Upper lobe of left lung (tissue), 6 donors: ENCODE measurements around the gene ARAP1. TPM values are rescaled to one million over a fixed set of nuclear protein-coding genes. Genes with fewer than 3 reads are reported as not detected.
A peak's percentile ranks its signal among the peaks of the same experiment; 100 is the strongest.

ENCODE experiments used
- ATAC-seq, 2 donors: fragments of 200-7000 bp; cut with Tn5 transposase; one replicate each; pipeline ENCODE4 v1.9.1; 2022; ENCODE audit warnings: mild to moderate bottlenecking in 2 of 2, moderate library complexity in 2 of 2; ENCODE audit not compliant: low FRiP score in 2 of 2
- DNase-seq, 2 donors: peaks; one replicate each; pipeline ENCODE4 v3.0.0-alpha.2; 2019 to 2020
- H3K27ac ChIP-seq, 4 donors: fragments of 200-600 bp; sonication (generic); one replicate each; pipeline ENCODE4 v1.5.1; 2016 to 2019
- H3K27me3 ChIP-seq, 4 donors: fragments of 200-600 bp; sonication (generic); one replicate each; pipeline ENCODE4 v1.5.1; 2017 to 2019
- H3K36me3 ChIP-seq, 4 donors: fragments of 200-600 bp; sonication (generic); one replicate each; pipeline ENCODE4 v1.5.1; 2016 to 2019
- H3K4me1 ChIP-seq, 4 donors: fragments of 200-600 bp; sonication (generic); one replicate each; pipeline ENCODE4 v1.5.1; 2018 to 2019
- H3K4me3 ChIP-seq, 4 donors: fragments of 200-600 bp; sonication (generic); one replicate each; pipeline ENCODE4 v1.5.1; 2017 to 2019; ENCODE audit warnings: mild to moderate bottlenecking in 2 of 4, moderate library complexity in 1 of 4
- H3K9me3 ChIP-seq, 4 donors: fragments of 200-600 bp; sonication (generic); one replicate each; pipeline ENCODE4 v1.5.1; 2018 to 2019
- CTCF ChIP-seq, 6 experiments: fragments of 450-650 bp in 4 of 6; fragments of 200-600 bp in 2 of 6; sonication (generic) in 2 of 6; IDR thresholded peaks; one replicate each; pipeline ENCODE4 v1.5.1; 2016 to 2019; ENCODE audit warnings: antibody characterized with exemption in 6 of 6
- EP300 ChIP-seq, 4 donors: sonication (generic); formaldehyde crosslinking; IDR thresholded peaks; one replicate each; pipeline ENCODE4 v1.5.1; 2017; ENCODE audit warnings: antibody characterized with exemption in 4 of 4, control low read depth in 2 of 4
- POLR2A ChIP-seq, 4 donors: fragments of 450-650 bp; IDR thresholded peaks; one replicate each; pipeline ENCODE4 v1.5.1; 2016 to 2017; ENCODE audit warnings: antibody characterized with exemption in 4 of 4, mild to moderate bottlenecking in 2 of 4
- POLR2AphosphoS5 ChIP-seq, 2 donors: sonication (generic); formaldehyde crosslinking; IDR thresholded peaks; one replicate each; pipeline ENCODE4 v1.5.1; 2017; ENCODE audit warnings: antibody characterized with exemption in 2 of 2
- WGBS, 2 donors: methylation state at CpG; one replicate each; pipeline ENCODE4 v1.1.5; 2017 to 2018; 5-methylcytosine and 5-hydroxymethylcytosine counted together
- total RNA-seq, 6 donors: library from RNA; depleted of rRNA in 4 of 6; stranded (reverse); fragments of >200 nt in 4 of 6; gene quantifications; one replicate each; pipeline versions ENCODE4 v1.1.0 to v1.2.1, GENCODE V29; 2016 to 2021
- donor health status: DM: no; HTN: no; CAD: no; lungs with moderate emphysema.
- donor health status: DM: no; HTN: yes; CAD: no; lungs with severe emphysema.

Gene ARAP1
- total RNA-seq, 6 donors from 2014 or later: 217 to 1,154 (median 269) TPM

GRCh38 chr11:72782081-72782920 lies 30.1 kb upstream of the ARAP1 start:
- no peak for DNase-seq

GRCh38 chr11:72781313-72782080 lies 29.3 kb upstream of the ARAP1 start:
- no peak for TF ChIP-seq EP300 (IDR thresholded peaks at IDR 0.05)
- no peak for TF ChIP-seq POLR2A (IDR thresholded peaks at IDR 0.05)
- TF ChIP-seq CTCF (IDR thresholded peaks at IDR 0.05): no peak
- no peak for TF ChIP-seq POLR2AphosphoS5 (IDR thresholded peaks at IDR 0.05)
- H3K36me3 ChIP-seq: no peaks in the 10 kb centered on the region
- peaks cover 40 to 67% (median 54%) of the 10 kb centered on the region in 4 donors for H3K4me1 ChIP-seq
- H3K27me3 ChIP-seq: no peaks in the 10 kb centered on the region
- H3K9me3 ChIP-seq: no peaks in the 10 kb centered on the region
- peak overlapping the region; percentile 23 to 83 (median 80) for H3K4me3 ChIP-seq
- H3K27ac ChIP-seq: peak overlapping the region; percentile 59 to 89 (median 79)
- DNase-seq (peak; percentile 58 to 92), ATAC-seq (peak; percentile 0 to 48)
- WGBS, 2 donors: 0 to 2% methylated on average over 9 to 12 of the region's 89 CpGs

More at GRCh38 chr11:72782081-72782920, 30.1 kb upstream of the ARAP1 start:
- H3K27ac ChIP-seq: peak overlapping the region in 2 of 4 donors; percentile 85 to 89
- H3K36me3 ChIP-seq: no peaks in the 10 kb centered on the region
- peaks cover 39 to 68% (median 54%) of the 10 kb centered on the region in 4 donors for H3K4me1 ChIP-seq
- H3K27me3 ChIP-seq: no peaks in the 10 kb centered on the region
- no peaks in the 10 kb centered on the region for H3K9me3 ChIP-seq
- TF ChIP-seq EP300 (IDR thresholded peaks at IDR 0.05) (no peak), CTCF (IDR thresholded peaks at IDR 0.05) (no peak), POLR2A (IDR thresholded peaks at IDR 0.05) (no peak), POLR2AphosphoS5 (IDR thresholded peaks at IDR 0.05) (no peak)
- WGBS, 2 donors: 30 to 39% methylated on average over 9 to 14 of the region's 14 CpGs
- no peak for ATAC-seq
- peak overlapping the region in 3 of 4 donors; percentile 79 to 83 (median 82) for H3K4me3 ChIP-seq

- Histone ChIP-seq H3K27me3 (no peaks in the 10 kb centered on the region), H3K4me1 (peaks cover 40 to 65% (median 53%) of the 10 kb centered on the region in 4 donors), H3K4me3 (peak overlapping the region; percentile 23 to 83 (median 80)), H3K27ac (peak overlapping the region; percentile 59 to 89 (median 79)), H3K9me3 (no peaks in the 10 kb centered on the region), H3K36me3 (no peaks in the 10 kb centered on the region)
- ATAC-seq: peak; percentile 2 to 5
- TF ChIP-seq EP300 (IDR thresholded peaks at IDR 0.05) (no peak), POLR2A (IDR thresholded peaks at IDR 0.05) (peak in 1 of 4 donors; percentile 46)
- WGBS, 2 donors: 58% methylated on average over 9 of the region's 17 CpGs; no CpG with 5 or more reads in 1 of the 2 donors
- peak; percentile 51 to 88 for DNase-seq
Observed at GRCh38 chr11:72781063-72781312, 28.8 kb upstream of the ARAP1 start.

GRCh38 chr11:72780296-72781062 lies 28.3 kb upstream of the ARAP1 start:
- Histone ChIP-seq H3K4me3 (peak overlapping the region; percentile 23 to 83 (median 80)), H3K4me1 (peaks cover 40 to 60% (median 51%) of the 10 kb centered on the region in 4 donors), H3K36me3 (no peaks in the 10 kb centered on the region), H3K9me3 (no peaks in the 10 kb centered on the region), H3K27me3 (no peaks in the 10 kb centered on the region), H3K27ac (peak overlapping the region; percentile 59 to 89 (median 79))
- ATAC-seq (no peak), DNase-seq (no peak)
- TF ChIP-seq CTCF (IDR thresholded peaks at IDR 0.05) (no peak), EP300 (IDR thresholded peaks at IDR 0.05) (no peak), POLR2AphosphoS5 (IDR thresholded peaks at IDR 0.05) (no peak), POLR2A (IDR thresholded peaks at IDR 0.05) (no peak)
- 64 to 85% methylated on average over 4 to 8 of the region's 10 CpGs for WGBS, 2 donors
